B cell (primary cell): ENCODE data around the gene NME2.

Source experiments
- EZH2 ChIP-seq: IDR thresholded peaks from 2 replicates; pipeline ENCODE4 v1.6.1; 2012; ENCODE audit warnings: borderline replicate concordance, low read depth, mild to moderate bottlenecking, moderate library complexity, low read length; ENCODE audit not compliant: insufficient read depth, poor library complexity, severe bottlenecking
- TF ChIP-seq, protein P1 (sequence below): fragments of 200-600 bp; IDR thresholded peaks from one replicate; pipeline ENCODE4 v1.8.0; 2022; ENCODE audit warnings: antibody characterized with exemption, mild to moderate bottlenecking

DNA sequence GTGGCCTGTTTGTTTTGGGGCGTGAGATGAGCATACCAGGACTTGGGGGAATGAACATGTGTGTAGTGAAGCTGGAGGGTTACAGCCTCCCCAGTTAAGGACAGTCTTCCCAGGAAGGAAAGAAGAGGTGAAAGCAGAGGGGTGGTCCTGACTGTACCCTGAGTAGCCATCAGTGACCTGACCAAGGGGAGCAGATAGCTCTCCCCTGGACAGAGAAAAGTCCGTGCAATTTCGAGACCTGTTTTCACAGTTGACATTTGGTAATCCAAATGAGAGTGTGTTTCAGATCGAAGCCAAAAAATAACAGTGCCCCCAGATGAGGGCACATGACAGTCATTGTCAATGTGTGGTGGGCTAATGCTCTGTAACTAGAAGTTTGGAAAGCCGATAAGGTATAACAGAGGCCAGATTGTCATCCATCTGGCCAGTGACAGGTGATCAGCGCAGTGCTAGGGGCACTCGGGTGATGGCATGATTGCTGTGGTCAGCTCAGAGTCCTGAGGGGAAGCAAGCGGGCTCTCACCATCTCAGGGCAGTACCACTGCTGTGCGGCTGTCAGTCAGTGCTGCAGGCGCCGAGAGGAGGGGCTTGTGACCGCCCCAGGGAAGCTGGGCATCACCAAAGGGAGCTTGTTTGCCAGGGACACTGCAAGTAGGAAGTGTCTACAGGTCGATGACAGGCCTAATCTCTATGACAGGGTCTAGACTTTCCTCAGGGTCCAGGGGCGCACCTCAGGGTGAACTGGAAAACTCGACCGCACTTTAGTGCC, 1.1 kb upstream of the NME2 start:
- TF ChIP-seq, protein P1, sequence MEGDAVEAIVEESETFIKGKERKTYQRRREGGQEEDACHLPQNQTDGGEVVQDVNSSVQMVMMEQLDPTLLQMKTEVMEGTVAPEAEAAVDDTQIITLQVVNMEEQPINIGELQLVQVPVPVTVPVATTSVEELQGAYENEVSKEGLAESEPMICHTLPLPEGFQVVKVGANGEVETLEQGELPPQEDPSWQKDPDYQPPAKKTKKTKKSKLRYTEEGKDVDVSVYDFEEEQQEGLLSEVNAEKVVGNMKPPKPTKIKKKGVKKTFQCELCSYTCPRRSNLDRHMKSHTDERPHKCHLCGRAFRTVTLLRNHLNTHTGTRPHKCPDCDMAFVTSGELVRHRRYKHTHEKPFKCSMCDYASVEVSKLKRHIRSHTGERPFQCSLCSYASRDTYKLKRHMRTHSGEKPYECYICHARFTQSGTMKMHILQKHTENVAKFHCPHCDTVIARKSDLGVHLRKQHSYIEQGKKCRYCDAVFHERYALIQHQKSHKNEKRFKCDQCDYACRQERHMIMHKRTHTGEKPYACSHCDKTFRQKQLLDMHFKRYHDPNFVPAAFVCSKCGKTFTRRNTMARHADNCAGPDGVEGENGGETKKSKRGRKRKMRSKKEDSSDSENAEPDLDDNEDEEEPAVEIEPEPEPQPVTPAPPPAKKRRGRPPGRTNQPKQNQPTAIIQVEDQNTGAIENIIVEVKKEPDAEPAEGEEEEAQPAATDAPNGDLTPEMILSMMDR: no peak
- TF ChIP-seq EZH2: no peak
